Transverse colon (tissue), 4 donors: ENCODE results near the gene YIPF6. TPM values are rescaled to one million over a fixed set of nuclear protein-coding genes. Genes with fewer than 3 reads are reported as not detected.
"Not testable (repeated sequence)": the region's sequence is repeated elsewhere in the genome, so short reads cannot be mapped to it uniquely, and the experiment has no call there.

Experiments used
- DNase-seq: peaks from one replicate; pipeline ENCODE4 v3.0.0-alpha.2; 2019
- H3K27ac ChIP-seq, 4 donors: fragments of 200-600 bp; sonication (generic); 2 replicates each; pipeline ENCODE4 v1.5.1; 2016 to 2018; ENCODE audit warnings: inconsistent platforms in 4 of 4
- H3K27me3 ChIP-seq: fragments of 200-600 bp; sonication (generic); 2 replicates; pipeline ENCODE4 v1.5.1; 2017; ENCODE audit warnings: inconsistent platforms
- H3K36me3 ChIP-seq, 4 donors: fragments of 200-600 bp; sonication (generic); 2 replicates each; pipeline ENCODE4 v1.5.1; 2017 to 2019; ENCODE audit warnings: inconsistent platforms in 4 of 4
- H3K4me1 ChIP-seq, 4 donors: fragments of 200-600 bp; sonication (generic); 2 replicates each; pipeline ENCODE4 v1.5.1; 2017 to 2020; ENCODE audit warnings: inconsistent platforms in 4 of 4
- H3K4me3 ChIP-seq, 4 donors: fragments of 200-600 bp; sonication (generic); 1 replicate in 1 of 4; 2 replicates in 3 of 4; pipeline versions ENCODE4 v1.5.1 to v1.6.1; 2017 to 2019; ENCODE audit warnings: inconsistent platforms in 4 of 4
- H3K9me3 ChIP-seq, 2 donors: fragments of 200-600 bp; sonication (generic); 2 replicates each; pipeline ENCODE4 v1.5.1; 2017 to 2019; ENCODE audit warnings: inconsistent platforms in 2 of 2
- CTCF ChIP-seq, 5 experiments: fragments of 200-600 bp in 3 of 5; fragments of 450-650 bp in 2 of 5; sonication (generic) in 3 of 5; IDR thresholded peaks; 1 replicate in 2 of 5; 2 replicates in 3 of 5; pipeline ENCODE4 v1.5.1; 2016 to 2017; ENCODE audit warnings: antibody characterized with exemption in 5 of 5, inconsistent platforms in 3 of 5, mild to moderate bottlenecking in 2 of 5, moderate library complexity in 1 of 5
- EP300 ChIP-seq: sonication (generic); formaldehyde crosslinking; IDR thresholded peaks from one replicate; pipeline ENCODE4 v1.6.1; 2017; ENCODE audit warnings: antibody characterized with exemption, low read depth
- POLR2A ChIP-seq: fragments of 450-650 bp; IDR thresholded peaks from one replicate; pipeline ENCODE4 v1.6.1; 2016; ENCODE audit warnings: antibody characterized with exemption, mild to moderate bottlenecking, moderate library complexity
- POLR2AphosphoS5 ChIP-seq, 3 donors: sonication (generic); formaldehyde crosslinking; IDR thresholded peaks; one replicate each; pipeline ENCODE4 v1.6.1; 2016; ENCODE audit warnings: antibody characterized with exemption in 3 of 3
- WGBS, 2 donors: methylation state at CpG; one replicate each; pipeline ENCODE4 v1.1.5; 2018; ENCODE audit warnings: low coverage in 1 of 2; 5-methylcytosine and 5-hydroxymethylcytosine counted together
- in situ Hi-C, 4 donors: fragments of 200-750 bp; cut with MboI; loops; one replicate each; pipeline versions ENCODE4 v1.15.0 to v1.15.1; 2017; ENCODE audit warnings: low sequenced_read_pairs in 3 of 4, low pct_ligation_motif_present in 1 of 4, low pct_unique_long_range_greater_than_20kb in 1 of 4
- intact Hi-C: fragments of 100-400 bp; cut with DNase I; formaldehyde crosslinking; loops from one replicate; pipeline ENCODE4 v1.15.1; 2023; ENCODE audit warnings: low total_unique reads
- total RNA-seq, 4 donors: library from RNA; depleted of rRNA; stranded (reverse); fragments of >200 nt; gene quantifications; one replicate each; pipeline ENCODE4 v1.1.0, GENCODE V29; 2016

YIPF6 gene
- total RNA-seq, 4 donors from 2014 or later: 10.8 to 33.0 (median 21.0) TPM

- WGBS, 2 donors: 76% methylated on average over 3 to 4 of the region's 4 CpGs
- no peak for DNase-seq
- Histone ChIP-seq H3K27me3 (no peaks in the 10 kb centered on the region), H3K4me1 (no peaks in the 10 kb centered on the region), H3K36me3 (no peaks in the 10 kb centered on the region), H3K9me3 (no peaks in the 10 kb centered on the region), H3K27ac (no peak overlapping the region), H3K4me3 (no peak overlapping the region)
- intact Hi-C loops (no loop called here), in situ Hi-C loops (no loop called here)
- no peak for TF ChIP-seq POLR2A
- TF ChIP-seq CTCF (IDR thresholded peaks at IDR 0.05): no peak
- no peak for TF ChIP-seq EP300
- TF ChIP-seq POLR2AphosphoS5 (IDR thresholded peaks at IDR 0.05): no peak
Measured at GRCh38 chrX:68556036-68556435, 57.2 kb downstream of the YIPF6 start.

GRCh38 chrX:68557126-68557525 lies 58.3 kb downstream of the YIPF6 start:
- DNase-seq, H3K4me1 ChIP-seq, intact Hi-C loops, H3K36me3 ChIP-seq, H3K27me3 ChIP-seq, H3K27ac ChIP-seq, H3K9me3 ChIP-seq, H3K4me3 ChIP-seq, in situ Hi-C loops: not testable (repeated sequence)
- 93% methylated on average over 8 of the region's 8 CpGs; no CpG with 5 or more reads in 1 of the 2 donors for WGBS, 2 donors

GRCh38 chrX:68559905-68560304 lies 61.1 kb downstream of the YIPF6 start:
- intact Hi-C loops, H3K4me3 ChIP-seq, H3K27me3 ChIP-seq, H3K36me3 ChIP-seq, DNase-seq, H3K4me1 ChIP-seq, H3K27ac ChIP-seq, H3K9me3 ChIP-seq, in situ Hi-C loops: not testable (repeated sequence)
- 90 to 94% methylated on average over 2 to 4 of the region's 4 CpGs for WGBS, 2 donors

GRCh38 chrX:68568136-68568535 lies 69.3 kb downstream of the YIPF6 start:
- 67% methylated on average over 2 of the region's 2 CpGs; no CpG with 5 or more reads in 1 of the 2 donors for WGBS, 2 donors
- no peaks in the 10 kb centered on the region for H3K36me3 ChIP-seq
- no peaks in the 10 kb centered on the region for H3K9me3 ChIP-seq
- H3K4me3 ChIP-seq: no peak overlapping the region
- no peak for DNase-seq
- intact Hi-C loops: no loop called here
- no peaks in the 10 kb centered on the region for H3K4me1 ChIP-seq
- in situ Hi-C loops: no loop called here
- no peak overlapping the region for H3K27ac ChIP-seq
- TF ChIP-seq POLR2AphosphoS5 (IDR thresholded peaks at IDR 0.05) (no peak), CTCF (IDR thresholded peaks at IDR 0.05) (no peak), EP300 (no peak), POLR2A (no peak)
- H3K27me3 ChIP-seq: no peaks in the 10 kb centered on the region

- TF ChIP-seq POLR2AphosphoS5 (IDR thresholded peaks at IDR 0.05) (no peak), EP300 (no peak), CTCF (IDR thresholded peaks at IDR 0.05) (no peak), POLR2A (no peak)
- H3K36me3 ChIP-seq: no peaks in the 10 kb centered on the region
- no peak for DNase-seq
- no peaks in the 10 kb centered on the region for H3K27me3 ChIP-seq
- no peaks in the 10 kb centered on the region for H3K4me1 ChIP-seq
- in situ Hi-C loops: no loop called here
- intact Hi-C loops: no loop called here
- no peaks in the 10 kb centered on the region for H3K9me3 ChIP-seq
- H3K4me3 ChIP-seq: no peak overlapping the region
- H3K27ac ChIP-seq: no peak overlapping the region
- 71% methylated on average over 4 of the region's 4 CpGs; no CpG with 5 or more reads in 1 of the 2 donors for WGBS, 2 donors
Measured at GRCh38 chrX:68570598-68570997, 71.7 kb downstream of the YIPF6 start.
